ENCODE data around the gene MUC20.
"Not testable (repeated sequence)": the region's sequence is repeated elsewhere in the genome, so short reads cannot be mapped to it uniquely, and the experiment has no call there.

DNA sequence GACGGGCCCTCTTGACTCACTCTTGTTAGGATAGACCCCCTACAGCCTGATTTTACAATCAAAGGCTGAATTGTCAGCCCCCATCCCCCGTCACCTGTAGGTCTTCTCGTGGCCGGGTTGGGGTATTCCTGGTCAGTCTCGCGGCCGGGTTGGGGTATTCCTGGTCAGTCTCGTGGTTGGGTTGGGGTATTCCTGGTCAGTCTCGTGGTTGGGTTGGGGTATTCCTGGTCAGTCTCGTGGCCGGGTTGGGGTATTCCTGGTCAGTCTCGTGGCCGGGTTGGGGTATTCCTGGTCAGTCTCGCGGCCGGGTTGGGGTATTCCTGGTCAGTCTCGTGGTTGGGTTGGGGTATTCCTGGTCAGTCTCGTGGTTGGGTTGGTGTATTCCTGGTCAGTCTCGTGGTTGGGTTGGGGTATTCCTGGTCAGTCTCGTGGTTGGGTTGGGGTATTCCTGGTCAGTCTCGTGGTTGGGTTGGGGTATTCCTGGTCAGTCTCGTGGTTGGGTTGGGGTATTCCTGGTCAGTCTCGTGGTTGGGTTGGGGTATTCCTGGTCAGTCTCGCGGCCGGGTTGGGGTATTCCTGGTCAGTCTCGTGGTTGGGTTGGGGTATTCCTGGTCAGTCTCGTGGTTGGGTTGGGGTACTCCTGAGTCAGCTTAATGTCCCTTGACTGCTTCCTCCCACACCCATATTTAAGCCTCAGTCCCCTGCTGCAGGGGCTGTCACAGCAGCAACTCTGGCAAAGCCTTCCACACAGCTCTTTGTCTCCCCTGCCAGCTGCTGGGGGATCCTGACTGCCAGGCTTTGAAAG is 50.3 kb downstream of the MUC20 start:
- TF ChIP-seq CTCF (conservative IDR thresholded peaks at IDR 0.05); EZH2 (IDR thresholded peaks at IDR 0.05; ENCODE audit: low read depth): not testable (repeated sequence)
